Tibial nerve (tissue), 4 donors: ENCODE measurements around the gene OPN1SW.

ENCODE experiments used
- CTCF ChIP-seq, 5 experiments: fragments of 200-600 bp in 3 of 5; fragments of 450-650 bp in 2 of 5; sonication (generic) in 3 of 5; IDR thresholded peaks; one replicate each; pipeline ENCODE4 v1.5.1; 2016 to 2019; ENCODE audit warnings: antibody characterized with exemption in 5 of 5, mild to moderate bottlenecking in 3 of 5, moderate library complexity in 2 of 5
- EP300 ChIP-seq, 2 donors: sonication (generic); formaldehyde crosslinking; IDR thresholded peaks; one replicate each; pipeline ENCODE4 v1.6.1; 2017; ENCODE audit warnings: antibody characterized with exemption in 2 of 2, mild to moderate bottlenecking in 1 of 2

GRCh38 chr7:128735436-128735835, 40.2 kb downstream of the OPN1SW start:
- no peak for TF ChIP-seq EP300 (IDR thresholded peaks at IDR 0.05)
- TF ChIP-seq CTCF (IDR thresholded peaks at IDR 0.05): no peak
